ENCODE measurements around the gene ATRAID. TPM values are rescaled to one million over a fixed set of nuclear protein-coding genes. Genes with fewer than 3 reads are reported as not detected.

ATRAID gene
- total RNA-seq, 1 donor, result 216 TPM

DNA sequence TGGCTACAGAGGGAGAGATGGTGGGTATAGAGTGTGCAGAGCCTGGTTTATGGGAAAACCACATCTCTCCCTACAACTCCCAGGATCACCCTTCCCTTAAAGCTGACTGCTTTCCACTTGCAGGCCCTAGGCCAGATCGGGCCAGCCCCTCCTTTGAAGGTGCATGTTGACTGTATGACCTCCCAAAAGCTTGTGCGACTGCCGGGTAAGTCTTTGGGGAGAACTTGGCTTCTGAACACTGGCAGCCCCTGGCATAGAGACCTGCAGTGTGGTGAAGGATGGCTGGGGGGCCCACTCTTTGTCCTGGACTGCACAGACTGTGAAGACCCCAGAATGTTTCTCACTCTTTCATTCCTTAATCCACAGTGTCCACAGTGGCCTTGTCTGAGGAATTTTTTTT is 24.8 kb downstream of the ATRAID start:
- TF ChIP-seq, protein P1, sequence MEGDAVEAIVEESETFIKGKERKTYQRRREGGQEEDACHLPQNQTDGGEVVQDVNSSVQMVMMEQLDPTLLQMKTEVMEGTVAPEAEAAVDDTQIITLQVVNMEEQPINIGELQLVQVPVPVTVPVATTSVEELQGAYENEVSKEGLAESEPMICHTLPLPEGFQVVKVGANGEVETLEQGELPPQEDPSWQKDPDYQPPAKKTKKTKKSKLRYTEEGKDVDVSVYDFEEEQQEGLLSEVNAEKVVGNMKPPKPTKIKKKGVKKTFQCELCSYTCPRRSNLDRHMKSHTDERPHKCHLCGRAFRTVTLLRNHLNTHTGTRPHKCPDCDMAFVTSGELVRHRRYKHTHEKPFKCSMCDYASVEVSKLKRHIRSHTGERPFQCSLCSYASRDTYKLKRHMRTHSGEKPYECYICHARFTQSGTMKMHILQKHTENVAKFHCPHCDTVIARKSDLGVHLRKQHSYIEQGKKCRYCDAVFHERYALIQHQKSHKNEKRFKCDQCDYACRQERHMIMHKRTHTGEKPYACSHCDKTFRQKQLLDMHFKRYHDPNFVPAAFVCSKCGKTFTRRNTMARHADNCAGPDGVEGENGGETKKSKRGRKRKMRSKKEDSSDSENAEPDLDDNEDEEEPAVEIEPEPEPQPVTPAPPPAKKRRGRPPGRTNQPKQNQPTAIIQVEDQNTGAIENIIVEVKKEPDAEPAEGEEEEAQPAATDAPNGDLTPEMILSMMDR (IDR thresholded peaks at IDR 0.05; ENCODE audit: insufficient read depth, low read length), result no peak
- no peak overlapping the region for H3K4me3 ChIP-seq (ENCODE audit: low read depth, low read length)
- DNase-seq (ENCODE audit: low read depth), result no peak

DNA sequence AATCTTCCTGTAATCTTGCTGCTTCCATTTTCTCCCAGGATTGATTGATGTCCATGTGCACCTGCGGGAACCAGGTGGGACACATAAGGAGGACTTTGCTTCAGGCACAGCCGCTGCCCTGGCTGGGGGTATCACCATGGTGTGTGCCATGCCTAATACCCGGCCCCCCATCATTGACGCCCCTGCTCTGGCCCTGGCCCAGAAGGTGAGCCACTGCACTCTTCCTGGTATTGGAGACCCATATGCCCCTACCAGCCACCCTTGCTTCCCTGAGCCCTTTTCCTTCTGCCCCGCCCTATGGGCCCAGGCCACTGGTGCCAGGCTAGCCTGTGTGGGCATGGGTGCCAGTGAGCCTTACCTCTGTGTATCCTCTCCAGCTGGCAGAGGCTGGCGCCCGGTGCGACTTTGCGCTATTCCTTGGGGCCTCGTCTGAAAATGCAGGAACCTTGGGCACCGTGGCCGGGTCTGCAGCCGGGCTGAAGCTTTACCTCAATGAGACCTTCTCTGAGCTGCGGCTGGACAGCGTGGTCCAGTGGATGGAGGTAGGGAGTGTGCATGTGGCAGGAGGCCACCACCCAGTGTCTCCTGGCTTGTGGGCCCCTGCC is 25.6 kb downstream of the ATRAID start:
- no peak for DNase-seq (ENCODE audit: low read depth)

DNA sequence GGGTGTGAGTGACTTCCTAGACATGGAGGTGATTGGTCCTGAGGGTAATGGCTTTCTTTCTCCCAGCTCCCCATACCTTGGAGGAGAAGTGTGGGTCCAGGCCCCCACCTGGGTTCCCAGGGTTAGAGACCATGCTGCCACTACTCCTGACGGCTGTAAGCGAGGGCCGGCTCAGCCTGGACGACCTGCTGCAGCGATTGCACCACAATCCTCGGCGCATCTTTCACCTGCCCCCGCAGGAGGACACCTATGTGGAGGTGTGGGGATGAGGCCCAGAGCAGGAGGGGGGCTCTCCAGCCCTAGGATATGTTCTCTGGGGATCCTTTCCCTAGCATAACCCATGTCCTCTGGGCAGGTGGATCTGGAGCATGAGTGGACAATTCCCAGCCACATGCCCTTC is 27.1 kb downstream of the ATRAID start:
- TF ChIP-seq, protein P1 (IDR thresholded peaks at IDR 0.05; ENCODE audit: insufficient read depth, low read length), result no peak
- no peak for DNase-seq (ENCODE audit: low read depth)

More for the DNA sequence above, 25.6 kb downstream of the ATRAID start:
- H3K4me3 ChIP-seq (ENCODE audit: low read depth, low read length), result no peak overlapping the region
- TF ChIP-seq, protein P1 (IDR thresholded peaks at IDR 0.05; ENCODE audit: insufficient read depth, low read length), result no peak

DNA sequence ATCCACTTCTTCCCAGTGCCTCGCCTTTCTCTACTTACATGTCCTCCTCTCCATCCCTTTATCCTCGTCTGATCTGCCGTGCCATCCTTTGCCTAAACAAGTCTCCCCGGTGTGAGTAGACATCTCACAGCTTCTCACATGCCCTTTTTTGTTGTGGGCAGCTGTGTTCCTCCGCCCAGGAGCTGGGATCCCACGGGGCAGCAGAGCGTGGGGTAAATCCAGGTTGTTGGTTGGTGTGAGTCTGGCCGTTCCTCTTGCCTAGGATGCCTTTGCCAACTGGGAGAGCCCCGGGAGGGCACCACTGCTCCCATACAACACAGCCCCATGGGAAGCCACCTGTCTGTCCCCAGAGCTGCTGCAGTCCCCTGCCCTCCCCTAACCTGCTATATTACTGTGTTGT is 28.6 kb downstream of the ATRAID start:
- no peak for DNase-seq (ENCODE audit: low read depth)
- TF ChIP-seq, protein P1 (IDR thresholded peaks at IDR 0.05; ENCODE audit: insufficient read depth, low read length), result no peak
- no peak overlapping the region for H3K4me3 ChIP-seq (ENCODE audit: low read depth, low read length)

More for the DNA sequence above, 27.1 kb downstream of the ATRAID start:
- H3K4me3 ChIP-seq (ENCODE audit: low read depth, low read length), result no peak overlapping the region

DNA sequence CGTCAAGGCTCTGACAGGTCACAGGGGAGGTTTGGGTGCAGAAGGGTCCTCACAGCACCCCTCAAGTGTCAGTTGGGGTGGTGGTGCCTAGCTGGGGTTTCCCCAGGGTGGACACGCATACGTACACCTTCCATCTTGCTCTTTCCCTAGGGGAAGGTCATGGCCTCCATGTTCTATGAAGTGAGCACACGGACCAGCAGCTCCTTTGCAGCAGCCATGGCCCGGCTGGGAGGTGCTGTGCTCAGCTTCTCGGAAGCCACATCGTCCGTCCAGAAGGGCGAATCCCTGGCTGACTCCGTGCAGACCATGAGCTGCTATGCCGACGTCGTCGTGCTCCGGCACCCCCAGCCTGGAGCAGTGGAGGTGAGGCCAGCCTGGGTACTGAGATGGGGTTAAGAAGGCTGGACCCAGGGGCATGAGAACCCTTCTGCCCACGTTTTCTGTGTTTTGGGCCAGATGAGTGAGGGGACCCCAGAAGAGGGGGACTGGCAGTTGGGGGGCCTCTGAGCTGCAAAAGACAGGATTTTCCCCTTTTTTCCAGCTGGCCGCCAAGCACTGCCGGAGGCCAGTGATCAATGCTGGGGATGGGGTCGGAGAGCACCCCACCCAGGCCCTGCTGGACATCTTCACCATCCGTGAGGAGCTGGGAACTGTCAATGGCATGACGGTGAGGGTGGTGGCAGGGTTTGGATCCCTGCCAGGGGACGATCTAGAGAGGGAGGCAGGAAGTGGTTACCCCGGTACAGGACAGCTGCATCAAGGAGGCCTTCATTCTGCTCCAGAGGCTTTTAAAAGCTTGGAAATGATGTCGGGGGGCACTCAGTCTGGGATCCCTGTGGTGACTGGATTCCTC is 30.1 kb downstream of the ATRAID start:
- TF ChIP-seq, protein P1 (IDR thresholded peaks at IDR 0.05; ENCODE audit: insufficient read depth, low read length), result no peak
- no peak overlapping the region for H3K4me3 ChIP-seq (ENCODE audit: low read depth, low read length)
- DNase-seq (ENCODE audit: low read depth), result no peak

DNA sequence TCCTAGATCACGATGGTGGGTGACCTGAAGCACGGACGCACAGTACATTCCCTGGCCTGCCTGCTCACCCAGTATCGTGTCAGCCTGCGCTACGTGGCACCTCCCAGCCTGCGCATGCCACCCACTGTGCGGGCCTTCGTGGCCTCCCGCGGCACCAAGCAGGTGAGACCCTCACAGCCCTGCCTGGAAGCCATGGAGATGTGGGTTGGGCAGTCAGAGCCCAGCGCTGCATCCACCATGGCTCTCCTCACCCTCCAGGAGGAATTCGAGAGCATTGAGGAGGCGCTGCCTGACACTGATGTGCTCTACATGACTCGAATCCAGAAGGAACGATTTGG is 30.7 kb downstream of the ATRAID start:
- TF ChIP-seq, protein P1 (IDR thresholded peaks at IDR 0.05; ENCODE audit: insufficient read depth, low read length), result no peak
- DNase-seq (ENCODE audit: low read depth), result no peak
- no peak overlapping the region for H3K4me3 ChIP-seq (ENCODE audit: low read depth, low read length)
